GM23248 (cell line): ENCODE results near the gene MACROD2.

ENCODE experiments used
- EZH2 ChIP-seq: fragments of 200-600 bp; sonication (generic); IDR thresholded peaks from 2 replicates; pipeline ENCODE4 v1.6.1; 2018; ENCODE audit warnings: antibody characterized with exemption, mild to moderate bottlenecking; ENCODE audit not compliant: insufficient read depth, poor library complexity, severe bottlenecking
- EZH2phosphoT487 ChIP-seq: fragments of 200-600 bp; sonication (generic); IDR thresholded peaks from 2 replicates; pipeline ENCODE4 v1.6.1; 2018; ENCODE audit warnings: antibody characterized with exemption, moderate library complexity, mild to moderate bottlenecking, low read depth; ENCODE audit not compliant: insufficient read depth

GRCh38 chr20:15857173-15857784 lies 1862.0 kb downstream of the MACROD2 start:
- no peak for TF ChIP-seq EZH2
- TF ChIP-seq EZH2phosphoT487: no peak
